ENCODE results near the gene CCDC112. TPM values are rescaled to one million over a fixed set of nuclear protein-coding genes. Genes with fewer than 3 reads are reported as not detected.

The CCDC112 gene
- total RNA-seq, 1 experiment from 2014 or later, result 13.4 TPM

- no peak for TF ChIP-seq CTCF (conservative IDR thresholded peaks at IDR 0.05; ENCODE audit: low read depth, low read length)
- no peak for TF ChIP-seq EZH2 (IDR thresholded peaks at IDR 0.05; ENCODE audit: borderline replicate concordance, low read depth, low read length, poor library complexity, severe bottlenecking)
- BruUV-seq (replicated peaks), result no TSS peak
- H3K4me3 ChIP-seq (ENCODE audit: low read depth, low read length, poor library complexity, severe bottlenecking), result no peak overlapping the region
- no peaks in the 10 kb centered on the region for H3K9me3 ChIP-seq (ENCODE audit: low read depth, low read length, poor library complexity, severe bottlenecking)
- no peaks in the 10 kb centered on the region for H3K4me1 ChIP-seq (ENCODE audit: insufficient read depth, low read length, poor library complexity, severe bottlenecking)
- H3K27me3 ChIP-seq (replicated peaks; ENCODE audit: insufficient read depth, low read depth, low read length, poor library complexity), result peaks cover 10% of the 10 kb centered on the region
- DNase-seq (ENCODE audit: low spot score), result no peak
- no peaks in the 10 kb centered on the region for H3K36me3 ChIP-seq (ENCODE audit: insufficient read depth, low read length, poor library complexity, severe bottlenecking)
- ChIA-PET CTCF (no interaction called here), POLR2A (ENCODE audit: low non-redundant PET) (interaction anchor here (0.6 kb wide), 1 partner anchor 59 kb away, joined by 10 read pairs; no protein-coding TSS in a partner anchor)
- no peak overlapping the region for H3K27ac ChIP-seq (ENCODE audit: low read depth, low read length, poor library complexity, severe bottlenecking)
- intact Hi-C loops (cut with micrococcal nuclease; ENCODE audit: unreplicated experiment), result no loop called here
Measured at GRCh38 chr5:115317736-115318135, 21.3 kb upstream of the CCDC112 start.

DNA sequence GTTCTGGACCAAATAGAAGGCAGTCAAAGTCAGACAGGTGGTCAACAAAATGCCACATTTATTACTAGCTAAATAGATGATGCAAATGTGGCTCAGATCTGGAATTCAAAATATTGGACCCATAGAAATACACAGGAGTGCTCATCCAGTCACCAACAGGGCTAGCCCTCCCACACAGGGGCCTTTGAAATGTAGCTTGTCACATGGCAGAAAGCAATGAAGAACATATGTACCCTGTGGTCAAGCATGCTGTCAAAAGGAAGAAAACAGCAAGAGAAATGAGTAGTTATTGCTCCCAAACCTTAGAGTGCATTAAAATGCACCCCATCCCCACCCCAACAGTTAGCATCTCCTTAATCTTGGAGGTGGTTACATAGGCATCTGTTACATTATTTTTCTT, 20.9 kb upstream of the CCDC112 start:
- Histone ChIP-seq H3K27me3 (replicated peaks; ENCODE audit: insufficient read depth, low read depth, low read length, poor library complexity) (peaks cover 10% of the 10 kb centered on the region), H3K9me3 (ENCODE audit: low read depth, low read length, poor library complexity, severe bottlenecking) (no peaks in the 10 kb centered on the region), H3K4me3 (ENCODE audit: low read depth, low read length, poor library complexity, severe bottlenecking) (no peak overlapping the region), H3K27ac (ENCODE audit: low read depth, low read length, poor library complexity, severe bottlenecking) (no peak overlapping the region), H3K36me3 (ENCODE audit: insufficient read depth, low read length, poor library complexity, severe bottlenecking) (no peaks in the 10 kb centered on the region), H3K4me1 (ENCODE audit: insufficient read depth, low read length, poor library complexity, severe bottlenecking) (no peaks in the 10 kb centered on the region)
- no peak for DNase-seq (ENCODE audit: low spot score)
- ChIA-PET POLR2A (ENCODE audit: low non-redundant PET) (interaction anchor here (0.6 kb wide), 1 partner anchor 59 kb away, joined by 10 read pairs; no protein-coding TSS in a partner anchor), CTCF (no interaction called here)
- TF ChIP-seq CTCF (conservative IDR thresholded peaks at IDR 0.05; ENCODE audit: low read depth, low read length), result no peak
- TF ChIP-seq EZH2 (IDR thresholded peaks at IDR 0.05; ENCODE audit: borderline replicate concordance, low read depth, low read length, poor library complexity, severe bottlenecking), result no peak
- BruUV-seq (replicated peaks), result no TSS peak
- intact Hi-C loops (cut with micrococcal nuclease; ENCODE audit: unreplicated experiment), result no loop called here

- no peak for DNase-seq (ENCODE audit: low spot score)
- TF ChIP-seq CTCF (conservative IDR thresholded peaks at IDR 0.05; ENCODE audit: low read depth, low read length) (no peak), EZH2 (IDR thresholded peaks at IDR 0.05; ENCODE audit: borderline replicate concordance, low read depth, low read length, poor library complexity, severe bottlenecking) (no peak)
- POLR2A ChIA-PET (ENCODE audit: low non-redundant PET), result no interaction called here
- peaks cover 10% of the 10 kb centered on the region for H3K27me3 ChIP-seq (replicated peaks; ENCODE audit: insufficient read depth, low read depth, low read length, poor library complexity)
- H3K4me1 ChIP-seq (ENCODE audit: insufficient read depth, low read length, poor library complexity, severe bottlenecking), result no peaks in the 10 kb centered on the region
- H3K4me3 ChIP-seq (ENCODE audit: low read depth, low read length, poor library complexity, severe bottlenecking), result no peak overlapping the region
- intact Hi-C loops (cut with micrococcal nuclease; ENCODE audit: unreplicated experiment), result no loop called here
- H3K9me3 ChIP-seq (ENCODE audit: low read depth, low read length, poor library complexity, severe bottlenecking), result no peaks in the 10 kb centered on the region
- CTCF ChIA-PET, result no interaction called here
- H3K27ac ChIP-seq (ENCODE audit: low read depth, low read length, poor library complexity, severe bottlenecking), result no peak overlapping the region
- no peaks in the 10 kb centered on the region for H3K36me3 ChIP-seq (ENCODE audit: insufficient read depth, low read length, poor library complexity, severe bottlenecking)
- BruUV-seq (replicated peaks), result no TSS peak
Measured at GRCh38 chr5:115313632-115314031, 17.2 kb upstream of the CCDC112 start.

Data from A673 (cell line).